Heart right ventricle (tissue), 16 donors: ENCODE results near the gene CDC25B. TPM values are rescaled to one million over a fixed set of nuclear protein-coding genes. Genes with fewer than 3 reads are reported as not detected.

Experiments
- ATAC-seq, 8 donors: fragments of 200-7000 bp; cut with Tn5 transposase; one replicate each; pipeline ENCODE4 v1.9.1; 2020; ENCODE audit warnings: mild to moderate bottlenecking in 8 of 8, moderate library complexity in 8 of 8, moderate number of reproducible peaks in 1 of 8
- DNase-seq, 2 donors: peaks; one replicate each; pipeline ENCODE4 v3.0.0-alpha.2; 2020
- H3K27ac ChIP-seq, 10 donors: fragments of 200-600 bp; sonication (generic) in 2 of 10; one replicate each; pipeline versions ENCODE4 v1.5.0 to v1.8.0; 2020 to 2022; ENCODE audit warnings: mild to moderate bottlenecking in 3 of 10
- H3K27me3 ChIP-seq, 7 donors: fragments of 200-600 bp; one replicate each; pipeline ENCODE4 v1.8.0; 2021 to 2022; ENCODE audit warnings: mild to moderate bottlenecking in 2 of 7
- H3K36me3 ChIP-seq, 9 donors: fragments of 200-600 bp; sonication (generic) in 1 of 9; one replicate each; pipeline versions ENCODE4 v1.5.0 to v1.8.0; 2020 to 2022; ENCODE audit warnings: mild to moderate bottlenecking in 2 of 9
- H3K4me1 ChIP-seq, 9 donors: fragments of 200-600 bp; sonication (generic) in 1 of 9; one replicate each; pipeline versions ENCODE4 v1.5.0 to v1.8.0; 2020 to 2022; ENCODE audit warnings: mild to moderate bottlenecking in 4 of 9
- H3K4me3 ChIP-seq, 10 donors: fragments of 200-600 bp; sonication (generic) in 2 of 10; one replicate each; pipeline versions ENCODE4 v1.5.0 to v1.8.0; 2020 to 2022; ENCODE audit warnings: mild to moderate bottlenecking in 7 of 10, moderate library complexity in 2 of 10
- H3K9me3 ChIP-seq, 11 donors: fragments of 200-600 bp in 10 of 11; sonication (generic) in 2 of 11; one replicate each; pipeline versions ENCODE4 v1.5.0 to v1.8.0; 2013 to 2022; ENCODE audit warnings: mild to moderate bottlenecking in 2 of 11, control low read depth in 1 of 11, moderate library complexity in 1 of 11
- WGBS, 2 donors: extraction: QIAGEN DNeasy Blood & Tissue Kit; methylation state at CpG; one replicate each; pipeline ENCODE4 v1.1.7; 2013; ENCODE audit warnings: inconsistent platforms in 1 of 2; 5-methylcytosine and 5-hydroxymethylcytosine counted together
- intact Hi-C, 10 donors: fragments of 100-400 bp; cut with DNase I; formaldehyde crosslinking; loops; one replicate each; pipeline versions ENCODE4 v1.11.1 to v1.14.2; 2022
- polyA plus RNA-seq, 2 donors: library from polyadenylated mRNA; stranded (reverse); fragments of 200-250 nt; gene quantifications; one replicate each; pipeline ENCODE4 v1.2.3, GENCODE V29; 2013
- total RNA-seq, 10 donors: library from RNA; stranded (reverse); fragmentation: NEBNext Ultra II Directional in 3 of 10; extraction: Animal tissue kit (Norgen Biotek cat#: 25700) in 3 of 10; gene quantifications; one replicate each; pipeline versions ENCODE4 v1.2.1 to v1.2.4, GENCODE V29; 2021 to 2023
- TF ChIP-seq, protein P1 (sequence below), 9 donors: fragments of 200-600 bp; sonication (generic) in 2 of 9; IDR thresholded peaks; one replicate each; pipeline versions ENCODE4 v1.5.0 to v1.8.0; 2021 to 2022; ENCODE audit warnings: antibody characterized with exemption in 9 of 9, mild to moderate bottlenecking in 5 of 9, moderate library complexity in 1 of 9
- donor health status: Arrhythmogenic right ventricular cardiomyopathy.
- donor health status: ischemic (EF 13 %, LVEDD 7.1; RV severe dilation, severe dysfunction).
- donor health status: healthy with polysubstance abuse.
- donor health status: DM: no; HTN: yes; CAD: no.
- donor health status: DM: no; HTN: no; CAD: no.
- donor health status: ischemic (EF 25% LVEDD 6.9; RV normal size, moderate dysfunction).
- donor health status: ischemic (EF 25% LVEDD 5.7; RV mildly dilated, moderate dysfunction).
- donor health status: healthy.
- donor health status: DM: yes; HTN: yes; CAD: no.
- donor health status: Ischemic cardiomyopathy.
- donor health status: ischemic (EF 35%, LVEDD 5.7; RV mildly dilated, moderate dysfunction).
- donor health status: nonischemic (EF 11% LVEDD 7.7; RV severe dilation, severe dysfunction).
- donor health status: DM: yes; HTN: yes; CAD: no.
- donor health status: PGD.
- donor health status: ischemic (EF 29% LVEDD 5.4; RV normal size, mild dysfunction).
- donor health status: nonischemic (EF 23%, LVEDD 6.1; RV moderate dilation, normal function).

The CDC25B gene
- total and polyA plus RNA-seq, 12 donors, result 2.8 to 17.3 (median 5.5) TPM

GRCh38 chr20:3759884-3760283 lies 36.2 kb upstream of the CDC25B start:
- WGBS, 2 donors, result 91 to 94% methylated on average over 11 of the region's 11 CpGs
- Histone ChIP-seq H3K4me3 (no peak overlapping the region), H3K9me3 (no peaks in the 10 kb centered on the region), H3K36me3 (peaks cover 0 to 24% (median 0%) of the 10 kb centered on the region in 9 donors), H3K4me1 (peaks cover 0 to 32% (median 13%) of the 10 kb centered on the region in 9 donors), H3K27ac (peak overlapping the region in 6 of 10 donors; percentile 49 to 68 (median 56)), H3K27me3 (no peaks in the 10 kb centered on the region)
- ATAC-seq (no peak), DNase-seq (no peak)
- TF ChIP-seq, protein P1, sequence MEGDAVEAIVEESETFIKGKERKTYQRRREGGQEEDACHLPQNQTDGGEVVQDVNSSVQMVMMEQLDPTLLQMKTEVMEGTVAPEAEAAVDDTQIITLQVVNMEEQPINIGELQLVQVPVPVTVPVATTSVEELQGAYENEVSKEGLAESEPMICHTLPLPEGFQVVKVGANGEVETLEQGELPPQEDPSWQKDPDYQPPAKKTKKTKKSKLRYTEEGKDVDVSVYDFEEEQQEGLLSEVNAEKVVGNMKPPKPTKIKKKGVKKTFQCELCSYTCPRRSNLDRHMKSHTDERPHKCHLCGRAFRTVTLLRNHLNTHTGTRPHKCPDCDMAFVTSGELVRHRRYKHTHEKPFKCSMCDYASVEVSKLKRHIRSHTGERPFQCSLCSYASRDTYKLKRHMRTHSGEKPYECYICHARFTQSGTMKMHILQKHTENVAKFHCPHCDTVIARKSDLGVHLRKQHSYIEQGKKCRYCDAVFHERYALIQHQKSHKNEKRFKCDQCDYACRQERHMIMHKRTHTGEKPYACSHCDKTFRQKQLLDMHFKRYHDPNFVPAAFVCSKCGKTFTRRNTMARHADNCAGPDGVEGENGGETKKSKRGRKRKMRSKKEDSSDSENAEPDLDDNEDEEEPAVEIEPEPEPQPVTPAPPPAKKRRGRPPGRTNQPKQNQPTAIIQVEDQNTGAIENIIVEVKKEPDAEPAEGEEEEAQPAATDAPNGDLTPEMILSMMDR (IDR thresholded peaks at IDR 0.05), result no peak
- intact Hi-C loops, result loop anchor here in 1 of 10 donors (10.0 kb wide), 1 partner anchor 85 kb away; no protein-coding TSS in a partner anchor

- no peaks in the 10 kb centered on the region for H3K27me3 ChIP-seq
- peaks cover 0 to 15% (median 0%) of the 10 kb centered on the region in 9 donors for H3K36me3 ChIP-seq
- intact Hi-C loops, result no loop called here
- no peak overlapping the region for H3K4me3 ChIP-seq
- no peak for DNase-seq
- no peak overlapping the region for H3K27ac ChIP-seq
- ATAC-seq, result no peak
- WGBS, 2 donors, result 82 to 86% methylated on average over 10 of the region's 10 CpGs
- TF ChIP-seq, protein P1 (IDR thresholded peaks at IDR 0.05), result no peak
- H3K4me1 ChIP-seq, result peaks cover 0 to 41% (median 22%) of the 10 kb centered on the region in 9 donors
- H3K9me3 ChIP-seq, result no peaks in the 10 kb centered on the region
These were observed 35.3 kb upstream of the CDC25B start for GRCh38 chr20:3760655-3761348.

DNA sequence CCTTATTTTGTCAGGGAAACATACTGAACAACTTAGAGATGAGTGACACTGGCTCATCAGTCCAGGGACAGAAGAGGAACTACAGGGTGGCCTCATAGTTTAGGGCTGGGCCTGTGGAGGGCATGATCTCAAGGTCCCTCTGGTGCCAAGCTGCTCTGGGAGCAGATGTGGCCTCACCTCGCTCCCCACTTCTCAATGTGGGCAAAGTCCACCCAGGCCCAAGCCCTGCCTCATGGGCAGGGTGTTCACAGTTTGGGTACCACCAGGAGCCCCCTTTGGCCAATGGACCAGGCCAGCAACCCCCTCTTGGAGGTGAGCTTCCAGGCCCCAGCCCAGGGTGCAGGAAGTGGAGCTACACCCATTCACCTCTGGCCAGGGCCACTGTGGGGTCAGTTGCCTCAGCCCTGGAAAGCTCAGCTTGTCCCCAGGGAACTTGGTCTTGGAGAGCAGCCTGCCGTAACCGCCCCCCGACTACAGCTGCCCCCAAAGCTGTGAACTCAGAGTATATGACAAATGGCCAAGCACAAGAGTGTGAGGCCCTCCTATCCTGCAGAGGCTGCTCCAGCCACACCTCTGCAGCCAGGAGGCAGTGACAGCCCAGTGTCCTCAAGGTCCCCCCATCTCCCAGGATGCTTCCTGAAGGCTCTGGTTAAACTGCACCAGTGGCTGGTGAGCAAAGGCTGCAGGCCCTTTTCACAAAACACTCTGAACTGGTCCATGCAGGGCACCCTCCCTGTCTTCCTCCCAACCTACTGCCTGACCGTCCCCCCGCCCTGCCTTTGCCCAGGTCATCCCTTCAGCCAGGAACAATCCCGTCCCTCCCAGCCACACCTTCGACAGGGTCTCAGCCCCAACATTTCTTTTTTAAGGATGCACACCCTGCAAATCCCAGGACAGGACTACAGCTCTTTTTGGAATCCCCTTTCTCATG lies 32.2 kb upstream of the CDC25B start:
- H3K9me3 ChIP-seq, result no peaks in the 10 kb centered on the region
- H3K4me3 ChIP-seq, result no peak overlapping the region
- no peak for ATAC-seq
- H3K36me3 ChIP-seq, result peaks cover 0 to 3% (median 0%) of the 10 kb centered on the region in 9 donors
- DNase-seq, result no peak
- H3K4me1 ChIP-seq, result peaks cover 7 to 59% (median 37%) of the 10 kb centered on the region in 9 donors
- WGBS, 2 donors, result 83 to 84% methylated on average over 8 of the region's 8 CpGs
- peak overlapping the region in 3 of 10 donors; percentile 34 to 92 (median 35) for H3K27ac ChIP-seq
- no peaks in the 10 kb centered on the region for H3K27me3 ChIP-seq
- intact Hi-C loops, result no loop called here
- TF ChIP-seq, protein P1 (IDR thresholded peaks at IDR 0.05), result no peak

DNA sequence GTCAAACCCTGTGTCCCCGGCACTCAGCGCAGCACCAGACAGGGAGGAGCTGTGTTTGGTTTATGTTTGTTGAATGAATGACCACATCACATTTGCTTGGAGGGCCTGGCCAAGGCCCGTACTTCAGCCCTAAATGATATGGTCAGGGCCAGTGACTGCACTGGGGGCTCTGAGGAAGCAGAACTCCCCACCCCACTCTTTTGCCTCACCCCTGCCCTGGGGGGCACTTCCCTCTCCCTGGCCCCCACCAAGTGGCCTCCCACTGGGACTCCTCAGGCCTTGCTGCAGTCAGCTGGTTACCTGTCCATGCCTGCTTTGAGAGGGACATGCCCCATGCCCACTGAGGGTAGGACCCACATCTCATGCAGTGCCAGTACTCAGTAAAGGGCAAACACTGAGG lies 31.5 kb upstream of the CDC25B start:
- DNase-seq, result no peak
- peaks cover 0 to 3% (median 0%) of the 10 kb centered on the region in 9 donors for H3K36me3 ChIP-seq
- peaks cover 7 to 64% (median 38%) of the 10 kb centered on the region in 9 donors for H3K4me1 ChIP-seq
- 83 to 94% methylated on average over 3 of the region's 3 CpGs for WGBS, 2 donors
- H3K27ac ChIP-seq, result peak overlapping the region in 6 of 10 donors; percentile 17 to 92 (median 43)
- no peaks in the 10 kb centered on the region for H3K27me3 ChIP-seq
- H3K4me3 ChIP-seq, result no peak overlapping the region
- intact Hi-C loops, result loop anchor here in 6 of 10 donors (5.0 kb wide), 3 partner anchors 42 to 87 kb away; no protein-coding TSS in a partner anchor
- ATAC-seq, result no peak
- no peaks in the 10 kb centered on the region for H3K9me3 ChIP-seq
- TF ChIP-seq, protein P1 (IDR thresholded peaks at IDR 0.05), result no peak
